Measurements from ENCODE around the gene HCK. TPM values are rescaled to one million over a fixed set of nuclear protein-coding genes. Genes with fewer than 3 reads are reported as not detected.

The HCK gene
- total RNA-seq, 1 donor from 2014 or later = 0.54 TPM

GRCh38 chr20:32144898-32145662, 93.0 kb downstream of the HCK start:
- no peaks in the 10 kb centered on the region for H3K4me1 Mint-ChIP-seq (ENCODE audit: unreplicated experiment)
- H3K27ac Mint-ChIP-seq (ENCODE audit: unreplicated experiment) = no peak overlapping the region
- H3K27me3 Mint-ChIP-seq (ENCODE audit: unreplicated experiment) = peaks cover 6% of the 10 kb centered on the region
- no peak for DNase-seq (ENCODE audit: low spot score)
- peaks cover 47% of the 10 kb centered on the region for H3K36me3 Mint-ChIP-seq (ENCODE audit: low read depth, unreplicated experiment)
- TF ChIP-seq CTCF (IDR thresholded peaks at IDR 0.05; ENCODE audit: unreplicated experiment) = no peak
- H3K4me3 Mint-ChIP-seq (ENCODE audit: unreplicated experiment) = peak overlapping the region; percentile 45
- no peaks in the 10 kb centered on the region for H3K9me3 Mint-ChIP-seq (ENCODE audit: unreplicated experiment)

- peaks cover 22% of the 10 kb centered on the region for H3K36me3 Mint-ChIP-seq (ENCODE audit: low read depth, unreplicated experiment)
- H3K27ac Mint-ChIP-seq (ENCODE audit: unreplicated experiment) = no peak overlapping the region
- TF ChIP-seq CTCF (IDR thresholded peaks at IDR 0.05; ENCODE audit: unreplicated experiment) = no peak
- H3K4me1 Mint-ChIP-seq (ENCODE audit: unreplicated experiment) = peaks cover 16% of the 10 kb centered on the region
- no peak for DNase-seq (ENCODE audit: low spot score)
- H3K27me3 Mint-ChIP-seq (ENCODE audit: unreplicated experiment) = peaks cover 2% of the 10 kb centered on the region
- no peaks in the 10 kb centered on the region for H3K9me3 Mint-ChIP-seq (ENCODE audit: unreplicated experiment)
- no peak overlapping the region for H3K4me3 Mint-ChIP-seq (ENCODE audit: unreplicated experiment)
These were observed 97.6 kb downstream of the HCK start for GRCh38 chr20:32149566-32150170.

GRCh38 chr20:32150291-32150848, 98.3 kb downstream of the HCK start:
- no peak for TF ChIP-seq CTCF (IDR thresholded peaks at IDR 0.05; ENCODE audit: unreplicated experiment)
- H3K27ac Mint-ChIP-seq (ENCODE audit: unreplicated experiment) = no peak overlapping the region
- no peak overlapping the region for H3K4me3 Mint-ChIP-seq (ENCODE audit: unreplicated experiment)
- H3K36me3 Mint-ChIP-seq (ENCODE audit: low read depth, unreplicated experiment) = peaks cover 20% of the 10 kb centered on the region
- DNase-seq (ENCODE audit: low spot score) = no peak
- H3K4me1 Mint-ChIP-seq (ENCODE audit: unreplicated experiment) = peaks cover 21% of the 10 kb centered on the region
- H3K9me3 Mint-ChIP-seq (ENCODE audit: unreplicated experiment) = no peaks in the 10 kb centered on the region
- peaks cover 2% of the 10 kb centered on the region for H3K27me3 Mint-ChIP-seq (ENCODE audit: unreplicated experiment)

Other genes starting within 250 kb of the HCK start
- 1.7 TPM for gene MYLK2, start 232.9 kb upstream of the HCK start, total RNA-seq (ENCODE audit: unreplicated experiment)
- gene FOXS1, start 206.6 kb upstream of the HCK start, total RNA-seq (ENCODE audit: unreplicated experiment) = 9.6 TPM
- 2.1 TPM for gene DUSP15, start 181.7 kb upstream of the HCK start, total RNA-seq (ENCODE audit: unreplicated experiment)
- 0.46 TPM for gene TTLL9, start 181.6 kb upstream of the HCK start, total RNA-seq (ENCODE audit: unreplicated experiment)
- 21.2 TPM for gene PDRG1, start 100.2 kb upstream of the HCK start, total RNA-seq (ENCODE audit: unreplicated experiment)
- gene XKR7, start 84.1 kb upstream of the HCK start, total RNA-seq (ENCODE audit: unreplicated experiment) = 0.23 TPM
- gene CCM2L, start 41.8 kb upstream of the HCK start, total RNA-seq (ENCODE audit: unreplicated experiment) = 27.2 TPM
- gene TM9SF4, start 57.5 kb downstream of the HCK start, total RNA-seq (ENCODE audit: unreplicated experiment) = 46.0 TPM
- gene PLAGL2, start 155.5 kb downstream of the HCK start, total RNA-seq (ENCODE audit: unreplicated experiment) = 23.7 TPM
- gene POFUT1, start 155.6 kb downstream of the HCK start, total RNA-seq (ENCODE audit: unreplicated experiment) = 43.5 TPM
- gene KIF3B, start 225.4 kb downstream of the HCK start, total RNA-seq (ENCODE audit: unreplicated experiment) = 34.7 TPM